NCI-H2107 (cell line): ENCODE data around the gene HMMR.
"Not testable (repeated sequence)": the region's sequence is repeated elsewhere in the genome, so short reads cannot be mapped to it uniquely, and the experiment has no call there.

Source experiments
- DNase-seq: peaks from one replicate; lab custom pipeline; 2025; lab: John Stamatoyannopoulos, UW

The HMMR gene

GRCh38 chr5:163506726-163507125 is 46.3 kb downstream of the HMMR start:
- DNase-seq = no peak

GRCh38 chr5:163508753-163509152 is 48.3 kb downstream of the HMMR start:
- DNase-seq = no peak

GRCh38 chr5:163509291-163509951 is 49.0 kb downstream of the HMMR start:
- no peak for DNase-seq

- DNase-seq = no peak
Observed at GRCh38 chr5:163512526-163512925, 52.1 kb downstream of the HMMR start.

GRCh38 chr5:163525096-163525495 is 64.7 kb downstream of the HMMR start:
- no peak for DNase-seq

- DNase-seq = no peak
Observed at GRCh38 chr5:163529698-163530097, 69.3 kb downstream of the HMMR start.

- DNase-seq = no peak
Observed at GRCh38 chr5:163531272-163531671, 70.8 kb downstream of the HMMR start.

- no peak for DNase-seq
Observed at GRCh38 chr5:163532171-163533084, 72.0 kb downstream of the HMMR start.

- DNase-seq = no peak
Observed at GRCh38 chr5:163533223-163533622, 72.8 kb downstream of the HMMR start.

- DNase-seq = no peak
Observed at GRCh38 chr5:163534492-163535094, 74.2 kb downstream of the HMMR start.

GRCh38 chr5:163535290-163535689 is 74.9 kb downstream of the HMMR start:
- no peak for DNase-seq

- DNase-seq = not testable (repeated sequence)
Observed at GRCh38 chr5:163536442-163536841, 76.0 kb downstream of the HMMR start.

- DNase-seq = no peak
Observed at GRCh38 chr5:163540696-163541095, 80.3 kb downstream of the HMMR start.
